Keratinocyte (primary cell): ENCODE data around the gene ATP5F1E. TPM values are rescaled to one million over a fixed set of nuclear protein-coding genes. Genes with fewer than 3 reads are reported as not detected.

Experiments used
- DNase-seq: peaks from one replicate; pipeline ENCODE4 v3.0.0-alpha.2; 2011; ENCODE audit warnings: low read depth, missing footprints, low spot score
- FAIRE-seq: peaks from 2 replicates; lab custom pipeline; 2011; peaks lifted over from hg19 to GRCh38; lab: Jason Lieb, UNC
- H2AFZ ChIP-seq: 2 replicates; pipeline ENCODE4 v1.6.0; 2012; ENCODE audit warnings: low read length, control low read depth, inconsistent platforms; ENCODE audit not compliant: control insufficient read depth
- H3K27ac ChIP-seq: 2 replicates; pipeline ENCODE4 v1.5.1; 2011; ENCODE audit warnings: low read length; ENCODE audit not compliant: control insufficient read depth, insufficient read depth
- H3K27me3 ChIP-seq: 3 replicates; pipeline ENCODE4 v1.6.0; 2011; ENCODE audit warnings: low read length; ENCODE audit not compliant: control insufficient read depth, insufficient read depth; ENCODE audit errors: extremely low read depth
- H3K36me3 ChIP-seq, 2 experiments: 2 replicates in 1 of 2; 3 replicates in 1 of 2; pipeline ENCODE4 v1.5.1; 2011; ENCODE audit warnings: low read length in 2 of 2, mild to moderate bottlenecking in 1 of 2; ENCODE audit not compliant: control insufficient read depth in 2 of 2, insufficient read depth in 2 of 2; ENCODE audit errors: extremely low read depth in 1 of 2
- H3K4me1 ChIP-seq: 3 replicates; pipeline ENCODE4 v1.5.1; 2011; ENCODE audit warnings: low read length; ENCODE audit not compliant: control insufficient read depth, insufficient read depth; ENCODE audit errors: extremely low read depth
- H3K4me2 ChIP-seq: 3 replicates; pipeline ENCODE4 v1.6.0; 2011; ENCODE audit warnings: low read depth, low read length; ENCODE audit not compliant: control insufficient read depth, insufficient read depth; ENCODE audit errors: extremely low read depth
- H3K4me3 ChIP-seq, 3 experiments: fragments of 200-600 bp in 1 of 3; sonication (generic) in 1 of 3; 2 replicates in 2 of 3; 3 replicates in 1 of 3; pipeline ENCODE4 v1.5.1; 2011 to 2016; ENCODE audit warnings: low read length in 3 of 3, mild to moderate bottlenecking in 3 of 3, control low read depth in 2 of 3, inconsistent platforms in 1 of 3, low read depth in 1 of 3, mixed read lengths in 1 of 3, mixed run types in 1 of 3, moderate library complexity in 1 of 3; ENCODE audit not compliant: control insufficient read depth in 2 of 3, insufficient read depth in 2 of 3; ENCODE audit errors: extremely low read depth in 1 of 3
- H3K79me2 ChIP-seq: 2 replicates; pipeline ENCODE4 v1.6.0; 2012; ENCODE audit warnings: low read length; ENCODE audit not compliant: control insufficient read depth, insufficient read depth
- H3K9ac ChIP-seq: 3 replicates; pipeline ENCODE4 v1.6.0; 2011; ENCODE audit warnings: low read length; ENCODE audit not compliant: control insufficient read depth, insufficient read depth; ENCODE audit errors: extremely low read depth
- H3K9me1 ChIP-seq: 3 replicates; pipeline ENCODE4 v1.6.0; 2011; ENCODE audit warnings: low read length; ENCODE audit not compliant: control insufficient read depth, insufficient read depth; ENCODE audit errors: extremely low read depth
- H3K9me3 ChIP-seq: 2 replicates; pipeline ENCODE4 v1.5.1; 2012; ENCODE audit warnings: low read depth, low read length; ENCODE audit not compliant: control insufficient read depth
- H4K20me1 ChIP-seq: 3 replicates; pipeline ENCODE4 v1.6.0; 2011; ENCODE audit warnings: low read length; ENCODE audit not compliant: control insufficient read depth, insufficient read depth; ENCODE audit errors: extremely low read depth
- EZH2 ChIP-seq: IDR thresholded peaks from one replicate; pipeline ENCODE4 v1.6.1; 2012; ENCODE audit warnings: inconsistent platforms, mild to moderate bottlenecking, low read length, moderate library complexity
- dilution Hi-C: fragments of 300-500 bp; cut with MboI; formaldehyde crosslinking; loops from one replicate; pipeline ENCODE4 v1.7.0; 2020; ENCODE audit warnings: low sequenced_read_pairs; ENCODE audit not compliant: extremely low pct_ligation_motif_present
- polyA plus RNA-seq, 5 experiments: library from polyadenylated mRNA; depleted of rRNA in 3 of 5; stranded (reverse) in 3 of 5; stranded (forward) in 1 of 5; unstranded in 1 of 5; fragments of >200 nt; gene quantifications; 1 replicate in 1 of 5; 2 replicates in 3 of 5; 3 replicates in 1 of 5; pipeline versions ENCODE4 v1.2.1 to v1.2.3, GENCODE V29; 2011 to 2012; ENCODE audit warnings: missing spikeins in 2 of 5, low read depth in 1 of 5, low replicate concordance in 1 of 5
- TF ChIP-seq, protein P1 (sequence below), 3 experiments: IDR thresholded peaks in 1 of 3; conservative IDR thresholded peaks in 1 of 3; optimal IDR thresholded peaks in 1 of 3; 2 replicates in 2 of 3; 3 replicates in 1 of 3; pipeline versions ENCODE3 to v1.5.1; 2011; ENCODE audit warnings: low read length in 3 of 3, mild to moderate bottlenecking in 3 of 3, moderate library complexity in 2 of 3, control low read depth in 1 of 3, inconsistent platforms in 1 of 3; ENCODE audit not compliant: insufficient read depth in 2 of 3; ENCODE audit errors: extremely low read depth in 1 of 3

Gene ATP5F1E
- polyA plus RNA-seq, 1 donor (not counting 4 experiments of a cell fraction or from before 2014, with no cell fraction given), result 99.7 TPM

DNA sequence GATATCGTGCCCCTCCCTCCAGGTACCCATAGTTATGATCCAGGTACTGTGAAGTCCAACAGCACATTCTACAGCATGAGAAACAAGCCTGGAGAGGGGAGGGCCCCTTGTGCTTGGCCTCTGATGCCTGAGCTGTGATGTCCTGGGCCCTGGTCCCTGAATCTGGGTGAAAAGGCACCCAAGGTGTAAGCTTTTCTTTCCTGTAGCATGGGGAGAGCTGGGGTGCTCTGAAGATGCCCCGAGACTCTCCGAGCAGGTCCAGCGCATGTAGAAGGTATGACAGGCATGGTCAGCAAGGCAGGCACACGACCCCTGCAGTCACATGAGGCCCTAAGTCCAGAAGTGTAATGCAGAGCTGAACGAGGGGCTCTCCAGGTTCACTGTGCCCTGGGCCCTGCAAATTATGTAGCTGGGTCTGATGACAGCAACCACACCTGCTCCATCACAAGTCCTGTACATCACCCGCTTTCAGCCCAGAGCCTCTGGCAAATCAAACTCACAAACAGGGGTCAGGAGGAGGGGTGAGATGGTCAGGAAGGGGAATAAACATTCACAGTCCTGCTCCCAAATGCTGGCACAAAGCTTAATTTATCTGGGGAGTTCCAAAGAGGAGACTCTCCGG lies 23.3 kb downstream of the ATP5F1E start:
- Histone ChIP-seq H3K4me1 (peaks cover 36% of the 10 kb centered on the region), H3K4me2 (no peak overlapping the region), H3K27ac (no peak overlapping the region)

DNA sequence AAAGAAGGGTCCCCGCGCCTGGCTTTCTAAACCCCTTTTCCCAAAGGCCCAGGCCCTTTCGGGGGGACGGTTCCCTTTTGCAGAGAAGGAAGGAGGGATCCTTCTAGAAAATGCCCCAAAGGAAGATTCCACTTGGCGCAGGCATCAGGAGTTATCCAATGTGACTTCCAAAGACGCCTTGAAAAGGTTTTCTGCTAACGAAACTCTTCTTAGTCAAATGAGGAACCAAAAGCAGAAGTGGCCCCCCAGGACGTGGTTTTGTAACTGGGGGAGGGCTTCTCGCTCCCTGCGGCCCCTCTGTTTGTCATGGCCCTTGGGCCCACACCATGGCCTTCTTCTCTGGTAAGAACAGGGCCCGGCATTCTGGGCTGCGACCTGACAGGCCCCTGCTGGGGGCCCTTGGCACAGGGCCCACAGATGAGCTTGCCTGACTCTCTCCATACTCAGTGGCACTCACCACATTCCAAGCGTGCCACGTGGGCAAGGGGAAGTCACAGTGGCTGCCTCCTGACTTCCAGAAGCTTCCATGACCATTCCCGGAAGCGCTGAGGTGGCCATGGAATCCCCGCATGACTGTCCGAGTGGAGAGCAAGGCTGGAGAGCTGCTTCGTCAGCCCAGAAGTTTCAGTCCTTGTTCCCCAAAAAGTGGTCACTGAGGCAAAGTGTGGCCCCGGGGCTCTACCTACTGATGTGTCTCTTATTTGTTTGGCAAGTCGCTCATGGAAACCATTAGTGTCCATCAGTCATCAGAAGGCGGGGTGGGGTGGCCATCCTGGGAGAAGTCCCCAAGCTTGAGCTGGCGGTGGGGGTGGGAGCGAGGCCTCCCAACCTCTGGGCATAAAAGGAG lies 24.2 kb downstream of the ATP5F1E start:
- FAIRE-seq, result no peak
- TF ChIP-seq, protein P1, sequence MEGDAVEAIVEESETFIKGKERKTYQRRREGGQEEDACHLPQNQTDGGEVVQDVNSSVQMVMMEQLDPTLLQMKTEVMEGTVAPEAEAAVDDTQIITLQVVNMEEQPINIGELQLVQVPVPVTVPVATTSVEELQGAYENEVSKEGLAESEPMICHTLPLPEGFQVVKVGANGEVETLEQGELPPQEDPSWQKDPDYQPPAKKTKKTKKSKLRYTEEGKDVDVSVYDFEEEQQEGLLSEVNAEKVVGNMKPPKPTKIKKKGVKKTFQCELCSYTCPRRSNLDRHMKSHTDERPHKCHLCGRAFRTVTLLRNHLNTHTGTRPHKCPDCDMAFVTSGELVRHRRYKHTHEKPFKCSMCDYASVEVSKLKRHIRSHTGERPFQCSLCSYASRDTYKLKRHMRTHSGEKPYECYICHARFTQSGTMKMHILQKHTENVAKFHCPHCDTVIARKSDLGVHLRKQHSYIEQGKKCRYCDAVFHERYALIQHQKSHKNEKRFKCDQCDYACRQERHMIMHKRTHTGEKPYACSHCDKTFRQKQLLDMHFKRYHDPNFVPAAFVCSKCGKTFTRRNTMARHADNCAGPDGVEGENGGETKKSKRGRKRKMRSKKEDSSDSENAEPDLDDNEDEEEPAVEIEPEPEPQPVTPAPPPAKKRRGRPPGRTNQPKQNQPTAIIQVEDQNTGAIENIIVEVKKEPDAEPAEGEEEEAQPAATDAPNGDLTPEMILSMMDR (optimal IDR thresholded peaks at IDR 0.05 in 1 of 3, IDR thresholded peaks at IDR 0.05 in 1 of 3, conservative IDR thresholded peaks at IDR 0.05 in 1 of 3; ENCODE audit: extremely low read depth in 1 of 3, insufficient read depth in 2 of 3, low read length in 3 of 3), result no peak
- no peak for TF ChIP-seq EZH2

More for the DNA sequence above, 23.3 kb downstream of the ATP5F1E start:
- Histone ChIP-seq H3K9me1 (no peaks in the 10 kb centered on the region), H3K9me3 (no peaks in the 10 kb centered on the region), H2AFZ (no peak overlapping the region), H3K27me3 (no peaks in the 10 kb centered on the region), H3K79me2 (peaks cover 13% of the 10 kb centered on the region), H3K9ac (no peak overlapping the region), H4K20me1 (no peaks in the 10 kb centered on the region), H3K4me3 (no peak overlapping the region), H3K36me3 (peaks cover 0 to 3% of the 10 kb centered on the region in 2 experiments)
- DNase-seq (no peak), FAIRE-seq (no peak)
- dilution Hi-C loops, result no loop called here
- TF ChIP-seq, protein P1 (optimal IDR thresholded peaks at IDR 0.05 in 1 of 3, IDR thresholded peaks at IDR 0.05 in 1 of 3, conservative IDR thresholded peaks at IDR 0.05 in 1 of 3; ENCODE audit: extremely low read depth in 1 of 3, insufficient read depth in 2 of 3, low read length in 3 of 3), result no peak
- TF ChIP-seq EZH2, result no peak

More for the DNA sequence above, 24.2 kb downstream of the ATP5F1E start:
- no peak overlapping the region for H2AFZ ChIP-seq
- no peaks in the 10 kb centered on the region for H3K9me3 ChIP-seq
- dilution Hi-C loops, result no loop called here
- no peaks in the 10 kb centered on the region for H3K27me3 ChIP-seq
- H4K20me1 ChIP-seq, result no peaks in the 10 kb centered on the region
- no peak overlapping the region for H3K27ac ChIP-seq
- no peaks in the 10 kb centered on the region for H3K9me1 ChIP-seq
- H3K79me2 ChIP-seq, result peaks cover 16% of the 10 kb centered on the region
- peaks cover 3 to 8% of the 10 kb centered on the region in 2 experiments for H3K36me3 ChIP-seq
- H3K4me1 ChIP-seq, result peaks cover 36% of the 10 kb centered on the region
- peak overlapping the region; percentile 85 for H3K9ac ChIP-seq
- H3K4me2 ChIP-seq, result peak overlapping the region; percentile 93
- no peak overlapping the region for H3K4me3 ChIP-seq
- DNase-seq, result no peak
